GM04503 (cell line): ENCODE measurements around the gene OR6C65.

Source experiments
- DNase-seq: peaks from one replicate; pipeline ENCODE4 v3.0.0-alpha.2; 2012; ENCODE audit warnings: low read depth

OR6C65 gene

GRCh38 chr12:55446326-55446725 lies 46.0 kb downstream of the OR6C65 start:
- no peak for DNase-seq

GRCh38 chr12:55448825-55449224 lies 48.5 kb downstream of the OR6C65 start:
- no peak for DNase-seq
